GM23338 (cell line): ENCODE results near the gene FMNL1.

Experiments used
- CREB1 ChIP-seq: fragments of 250-450 bp; sonication (Bioruptor Pico); IDR thresholded peaks from 2 replicates; pipeline ENCODE4 v1.5.0; 2020; ENCODE audit warnings: low read depth, mild to moderate bottlenecking, moderate library complexity
- CTCF ChIP-seq, 2 experiments: fragments of 200-600 bp in 1 of 2; sonication (generic) in 1 of 2; conservative IDR thresholded peaks; 2 replicates each; pipeline versions ENCODE4 v1.5.1 to v1.6.1; 2016 to 2017; ENCODE audit warnings: antibody characterized with exemption in 2 of 2, low read depth in 2 of 2, mild to moderate bottlenecking in 2 of 2, moderate library complexity in 1 of 2
- ETS1 ChIP-seq: IDR thresholded peaks from 2 replicates; pipeline ENCODE4 v1.6.1; 2016; ENCODE audit warnings: antibody characterized with exemption
- EZH2 ChIP-seq: fragments of 200-600 bp; sonication (generic); IDR thresholded peaks from one replicate; pipeline ENCODE4 v1.8.0; 2017; ENCODE audit warnings: antibody characterized with exemption, mild to moderate bottlenecking, low read depth; ENCODE audit not compliant: unreplicated experiment
- EZH2phosphoT487 ChIP-seq: fragments of 200-600 bp; sonication (generic); IDR thresholded peaks from one replicate; pipeline ENCODE4 v1.8.1; 2018; ENCODE audit warnings: antibody characterized with exemption; ENCODE audit not compliant: unreplicated experiment
- JUNB ChIP-seq: IDR thresholded peaks from one replicate; pipeline ENCODE4 v1.6.1; 2016; ENCODE audit warnings: antibody characterized with exemption; ENCODE audit not compliant: unreplicated experiment
- NANOG ChIP-seq: IDR thresholded peaks from 2 replicates; pipeline ENCODE4 v1.6.1; 2016; ENCODE audit warnings: antibody characterized with exemption, borderline replicate concordance
- POLR2AphosphoS5 ChIP-seq: IDR thresholded peaks from 2 replicates; pipeline ENCODE4 v1.6.1; 2016; ENCODE audit warnings: antibody characterized with exemption, low read depth
- REST ChIP-seq: IDR thresholded peaks from one replicate; pipeline ENCODE4 v1.6.1; 2018; ENCODE audit warnings: antibody characterized with exemption; ENCODE audit not compliant: unreplicated experiment
- STAT1 ChIP-seq: IDR thresholded peaks from one replicate; pipeline ENCODE4 v1.6.1; 2016; ENCODE audit warnings: antibody characterized with exemption; ENCODE audit not compliant: unreplicated experiment
- ZNF114 ChIP-seq: fragments of 250-450 bp; sonication (Bioruptor Pico); IDR thresholded peaks from 2 replicates; pipeline ENCODE4 v1.5.0; 2020; ENCODE audit warnings: mild to moderate bottlenecking, moderate library complexity
- ZNF462 ChIP-seq: fragments of 250-450 bp; sonication (Bioruptor Pico); IDR thresholded peaks from 2 replicates; pipeline ENCODE4 v1.5.0; 2020; ENCODE audit warnings: mild to moderate bottlenecking, moderate library complexity

GRCh38 chr17:45262516-45263476 lies 41.1 kb downstream of the FMNL1 start:
- no peak for TF ChIP-seq POLR2AphosphoS5
- no peak for TF ChIP-seq EZH2
- no peak for TF ChIP-seq CTCF (conservative IDR thresholded peaks at IDR 0.05; ENCODE audit: low read depth in 2 of 2)
- TF ChIP-seq REST: no peak
- TF ChIP-seq EZH2phosphoT487: no peak
- TF ChIP-seq ETS1: no peak
- no peak for TF ChIP-seq NANOG
- no peak for TF ChIP-seq ZNF114
- no peak for TF ChIP-seq CREB1
- TF ChIP-seq STAT1: no peak
- TF ChIP-seq JUNB: no peak
- no peak for TF ChIP-seq ZNF462 (CRISPR knock-in tag)
